Mesenchymal stem cell (in vitro differentiated cells and primary cell): ENCODE measurements around the gene GALNT8.

Experiments
- DNase-seq: peaks from one replicate; pipeline ENCODE4 v3.0.0-alpha.2; 2013
- H2AFZ ChIP-seq: one replicate; pipeline ENCODE4 v1.6.1; 2013; ENCODE audit warnings: low read depth, mild to moderate bottlenecking, control low read depth, inconsistent platforms, low read length, moderate library complexity
- H2AK5ac ChIP-seq: 2 replicates; pipeline ENCODE4 v1.6.1; 2013; ENCODE audit warnings: low read length, moderate library complexity, mild to moderate bottlenecking, inconsistent platforms; ENCODE audit not compliant: severe bottlenecking
- H2BK120ac ChIP-seq: one replicate; pipeline ENCODE4 v1.6.1; 2013; ENCODE audit warnings: low read depth, mild to moderate bottlenecking, inconsistent platforms, low read length, moderate library complexity
- H2BK12ac ChIP-seq, 2 experiments: one replicate each; pipeline ENCODE4 v1.6.1; 2013; ENCODE audit warnings: inconsistent platforms in 2 of 2, low read length in 2 of 2, mild to moderate bottlenecking in 2 of 2, moderate library complexity in 2 of 2, control low read depth in 1 of 2
- H2BK15ac ChIP-seq: one replicate; pipeline ENCODE4 v1.6.1; 2013; ENCODE audit warnings: mild to moderate bottlenecking, low read depth, inconsistent platforms; ENCODE audit not compliant: poor library complexity, severe bottlenecking
- H2BK5ac ChIP-seq: 2 replicates; pipeline ENCODE4 v1.6.1; 2013; ENCODE audit warnings: low read depth, mild to moderate bottlenecking, low read length, control low read depth, inconsistent platforms; ENCODE audit not compliant: poor library complexity, severe bottlenecking
- H3K14ac ChIP-seq, 2 experiments: one replicate each; pipeline ENCODE4 v1.6.1; 2013; ENCODE audit warnings: inconsistent platforms in 2 of 2, low read length in 2 of 2, control low read depth in 1 of 2, mild to moderate bottlenecking in 1 of 2, moderate library complexity in 1 of 2
- H3K18ac ChIP-seq, 2 experiments: one replicate each; pipeline ENCODE4 v1.6.1; 2013; ENCODE audit warnings: inconsistent platforms in 2 of 2, low read length in 2 of 2, control low read depth in 1 of 2, low read depth in 1 of 2, mild to moderate bottlenecking in 1 of 2
- H3K23ac ChIP-seq, 2 experiments: one replicate each; pipeline ENCODE4 v1.6.1; 2013; ENCODE audit warnings: inconsistent platforms in 2 of 2, low read length in 2 of 2, mild to moderate bottlenecking in 2 of 2, moderate library complexity in 2 of 2, control low read depth in 1 of 2
- H3K27ac ChIP-seq: 2 replicates; pipeline ENCODE4 v1.5.1; 2013; ENCODE audit warnings: mild to moderate bottlenecking, moderate library complexity, low read length, control low read depth, inconsistent platforms; ENCODE audit not compliant: poor library complexity, severe bottlenecking
- H3K27me3 ChIP-seq, 2 experiments: 2 replicates each; pipeline versions ENCODE4 v1.6.1 to v1.7.0; 2013; ENCODE audit warnings: low read length in 2 of 2, mild to moderate bottlenecking in 2 of 2, moderate library complexity in 2 of 2, control low read depth in 1 of 2, inconsistent platforms in 1 of 2; ENCODE audit not compliant: control insufficient read depth in 1 of 2, insufficient read depth in 1 of 2
- H3K36me3 ChIP-seq, 2 experiments: 2 replicates each; pipeline versions ENCODE4 v1.6.1 to v1.7.0; 2013; ENCODE audit warnings: low read length in 2 of 2, control low read depth in 1 of 2, inconsistent platforms in 1 of 2, low read depth in 1 of 2, mild to moderate bottlenecking in 1 of 2; ENCODE audit not compliant: insufficient read depth in 2 of 2, control insufficient read depth in 1 of 2
- H3K4ac ChIP-seq, 2 experiments: one replicate each; pipeline ENCODE4 v1.6.1; 2013; ENCODE audit warnings: inconsistent platforms in 2 of 2, low read length in 2 of 2, mild to moderate bottlenecking in 2 of 2, moderate library complexity in 2 of 2, control low read depth in 1 of 2, low read depth in 1 of 2
- H3K4me1 ChIP-seq: 2 replicates; pipeline ENCODE4 v1.6.1; 2013; ENCODE audit warnings: low read depth, low read length, control low read depth; ENCODE audit not compliant: control insufficient read depth, insufficient read depth
- H3K4me2 ChIP-seq: 2 replicates; pipeline ENCODE4 v1.6.1; 2013; ENCODE audit warnings: low read length, mild to moderate bottlenecking, inconsistent platforms; ENCODE audit not compliant: poor library complexity, severe bottlenecking
- H3K4me3 ChIP-seq, 2 experiments: 2 replicates each; pipeline versions ENCODE4 v1.5.1 to v1.7.0; 2013; ENCODE audit warnings: low read length in 2 of 2, mild to moderate bottlenecking in 2 of 2, control low read depth in 1 of 2, low read depth in 1 of 2; ENCODE audit not compliant: insufficient read depth in 1 of 2
- H3K79me1 ChIP-seq: replicated peaks from 2 replicates; pipeline ENCODE4 v1.6.1; 2013; ENCODE audit warnings: mild to moderate bottlenecking, control low read depth, low read length, inconsistent platforms; ENCODE audit not compliant: poor library complexity, severe bottlenecking
- H3K9ac ChIP-seq: 2 replicates; pipeline ENCODE4 v1.7.0; 2013; ENCODE audit warnings: mild to moderate bottlenecking, low read length, moderate library complexity
- H3K9me3 ChIP-seq: 2 replicates; pipeline ENCODE4 v1.7.0; 2013; ENCODE audit warnings: mild to moderate bottlenecking, low read length; ENCODE audit not compliant: control insufficient read depth
- H4K8ac ChIP-seq: one replicate; pipeline ENCODE4 v1.6.1; 2013; ENCODE audit warnings: inconsistent platforms, mild to moderate bottlenecking, low read length, moderate library complexity
- H4K91ac ChIP-seq: one replicate; pipeline ENCODE4 v1.6.1; 2013; ENCODE audit warnings: mild to moderate bottlenecking, low read length, inconsistent platforms
- WGBS: methylation state at CpG from one replicate; pipeline ENCODE4 v1.1.7; 2013; ENCODE audit warnings: mixed read lengths; 5-methylcytosine and 5-hydroxymethylcytosine counted together

Gene GALNT8

GRCh38 chr12:4791497-4791896, 71.3 kb downstream of the GALNT8 start:
- H3K4me1 ChIP-seq: no peaks in the 10 kb centered on the region
- peaks cover 0 to 9% of the 10 kb centered on the region in 2 experiments for H3K27me3 ChIP-seq
- H3K4me3 ChIP-seq: no peak overlapping the region
- no peak overlapping the region for H2AFZ ChIP-seq
- H3K36me3 ChIP-seq: no peaks in the 10 kb centered on the region
- H4K91ac ChIP-seq: no peak overlapping the region
- no peak overlapping the region for H3K27ac ChIP-seq
- no peak overlapping the region for H2BK12ac ChIP-seq
- no peak overlapping the region for H2BK5ac ChIP-seq
- no peak overlapping the region for H3K18ac ChIP-seq
- no peak overlapping the region for H2AK5ac ChIP-seq
- H3K23ac ChIP-seq: no peak overlapping the region
- no peak overlapping the region for H2BK120ac ChIP-seq
- no peak overlapping the region for H3K4me2 ChIP-seq
- no peak overlapping the region for H2BK15ac ChIP-seq
- H3K14ac ChIP-seq: no peak overlapping the region
- H3K9me3 ChIP-seq: no peaks in the 10 kb centered on the region
- no peak for DNase-seq
- no peak overlapping the region for H4K8ac ChIP-seq
- H3K9ac ChIP-seq: no peak overlapping the region
- no peak overlapping the region for H3K4ac ChIP-seq
- no peaks in the 10 kb centered on the region for H3K79me1 ChIP-seq
- WGBS: no CpG with 5 or more reads among the region's 3 CpGs

- H2AFZ ChIP-seq: no peak overlapping the region
- H2BK5ac ChIP-seq: no peak overlapping the region
- H2BK15ac ChIP-seq: no peak overlapping the region
- H3K18ac ChIP-seq: no peak overlapping the region
- H3K4me3 ChIP-seq: no peak overlapping the region
- no peak overlapping the region for H2BK12ac ChIP-seq
- no peaks in the 10 kb centered on the region for H3K9me3 ChIP-seq
- no peak overlapping the region for H3K4ac ChIP-seq
- 92% methylated on average over 3 of the region's 3 CpGs for WGBS
- no peak overlapping the region for H3K4me2 ChIP-seq
- no peak overlapping the region for H4K8ac ChIP-seq
- no peak overlapping the region for H3K27ac ChIP-seq
- H3K79me1 ChIP-seq: no peaks in the 10 kb centered on the region
- H3K9ac ChIP-seq: no peak overlapping the region
- H3K4me1 ChIP-seq: no peaks in the 10 kb centered on the region
- no peak for DNase-seq
- no peak overlapping the region for H3K23ac ChIP-seq
- H3K14ac ChIP-seq: no peak overlapping the region
- H2BK120ac ChIP-seq: no peak overlapping the region
- no peak overlapping the region for H2AK5ac ChIP-seq
- H3K27me3 ChIP-seq: peaks cover 0 to 36% of the 10 kb centered on the region in 2 experiments
- no peaks in the 10 kb centered on the region for H3K36me3 ChIP-seq
- no peak overlapping the region for H4K91ac ChIP-seq
Observed at GRCh38 chr12:4794491-4794890, 74.3 kb downstream of the GALNT8 start.

DNA sequence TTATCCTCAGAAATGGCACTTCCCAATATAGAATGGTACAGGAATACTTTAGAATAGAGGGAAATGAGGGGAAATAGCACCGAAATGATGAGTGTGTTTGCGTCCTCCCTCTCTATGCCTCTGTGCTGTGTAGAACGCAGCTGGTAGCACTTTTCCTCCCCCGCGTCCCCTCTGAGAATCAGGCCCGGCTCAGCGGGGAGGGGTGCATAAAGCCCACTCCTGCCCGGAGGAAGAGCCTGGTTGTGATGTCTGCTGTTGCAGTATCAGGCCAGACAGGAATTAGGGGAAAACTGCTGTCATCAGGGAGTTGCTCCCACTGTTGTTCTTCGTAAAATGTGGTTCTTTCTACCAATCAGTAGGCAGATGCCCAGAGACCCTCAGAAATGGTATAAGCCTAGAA, 76.0 kb downstream of the GALNT8 start:
- H3K18ac ChIP-seq: no peak overlapping the region
- H4K91ac ChIP-seq: no peak overlapping the region
- no peak overlapping the region for H3K4me2 ChIP-seq
- H3K23ac ChIP-seq: no peak overlapping the region
- no peak overlapping the region for H3K9ac ChIP-seq
- no peaks in the 10 kb centered on the region for H3K4me1 ChIP-seq
- no peak overlapping the region for H3K4ac ChIP-seq
- no peak overlapping the region for H2BK120ac ChIP-seq
- no peak overlapping the region for H2BK12ac ChIP-seq
- no peak overlapping the region for H2AFZ ChIP-seq
- H3K36me3 ChIP-seq: no peaks in the 10 kb centered on the region
- no peak for DNase-seq
- H3K27me3 ChIP-seq: peaks cover 3 to 40% of the 10 kb centered on the region in 2 experiments
- H2BK15ac ChIP-seq: no peak overlapping the region
- H2BK5ac ChIP-seq: no peak overlapping the region
- H3K27ac ChIP-seq: no peak overlapping the region
- 82% methylated on average over 9 of the region's 9 CpGs for WGBS
- H2AK5ac ChIP-seq: no peak overlapping the region
- H3K14ac ChIP-seq: no peak overlapping the region
- H3K4me3 ChIP-seq: no peak overlapping the region
- H3K9me3 ChIP-seq: no peaks in the 10 kb centered on the region
- H4K8ac ChIP-seq: no peak overlapping the region
- no peaks in the 10 kb centered on the region for H3K79me1 ChIP-seq

GRCh38 chr12:4796694-4797482, 76.7 kb downstream of the GALNT8 start:
- Histone ChIP-seq H2BK5ac (no peak overlapping the region), H3K9ac (no peak overlapping the region), H4K8ac (no peak overlapping the region), H3K4ac (no peak overlapping the region), H2BK12ac (no peak overlapping the region), H3K4me2 (no peak overlapping the region), H3K14ac (no peak overlapping the region), H3K27me3 (peaks cover 3 to 40% of the 10 kb centered on the region in 2 experiments), H2BK15ac (no peak overlapping the region), H3K36me3 (no peaks in the 10 kb centered on the region), H3K9me3 (no peaks in the 10 kb centered on the region), H2AK5ac (no peak overlapping the region), H3K18ac (no peak overlapping the region), H2BK120ac (no peak overlapping the region), H4K91ac (no peak overlapping the region), H3K27ac (no peak overlapping the region), H3K23ac (no peak overlapping the region), H3K79me1 (no peaks in the 10 kb centered on the region), H3K4me1 (no peaks in the 10 kb centered on the region), H2AFZ (no peak overlapping the region), H3K4me3 (no peak overlapping the region)
- 47% methylated on average over 5 of the region's 9 CpGs for WGBS
- no peak for DNase-seq
